Activated B cell treated with CpG ODN at 0.5 μM for 24 hours (primary cell): ENCODE results near the gene SKOR1. TPM values are rescaled to one million over a fixed set of nuclear protein-coding genes. Genes with fewer than 3 reads are reported as not detected.

ENCODE experiments used
- ATAC-seq: fragments of 200-7000 bp; cut with Tn5 transposase; one replicate; pipeline ENCODE4 v1.10.0; 2021; ENCODE audit warnings: low read depth, mild to moderate bottlenecking, moderate library complexity
- CTCF ChIA-PET: fragments of 350-600 bp; sonication (Branson Sonifier 250); formaldehyde crosslinking; loops from one replicate; lab custom pipeline; 2021; ENCODE audit warnings: antibody characterized with exemption; lab: Charles Lee
- POLR2A ChIA-PET: fragments of 350-600 bp; sonication (Branson Sonifier 250); formaldehyde crosslinking; loops from one replicate; lab custom pipeline; 2021; ENCODE audit warnings: antibody characterized with exemption; lab: Charles Lee
- DNase-seq: peaks from one replicate; pipeline ENCODE4 v3.0.0; 2022
- H3K27ac Mint-ChIP-seq: one replicate; pipeline ENCODE4 v1.8.0; 2020; ENCODE audit warnings: mixed read lengths
- H3K27me3 Mint-ChIP-seq: one replicate; pipeline ENCODE4 v1.8.0; 2021; ENCODE audit warnings: mixed read lengths
- H3K36me3 Mint-ChIP-seq: one replicate; pipeline ENCODE4 v1.8.0; 2021; ENCODE audit warnings: low read depth, mixed read lengths
- H3K4me1 Mint-ChIP-seq: one replicate; pipeline ENCODE4 v1.8.0; 2021; ENCODE audit warnings: mixed read lengths
- H3K4me3 Mint-ChIP-seq: one replicate; pipeline ENCODE4 v1.8.0; 2020; ENCODE audit warnings: mild to moderate bottlenecking, mixed read lengths
- H3K9me3 Mint-ChIP-seq: one replicate; pipeline ENCODE4 v1.8.0; 2020; ENCODE audit warnings: mixed read lengths
- CTCF ChIP-seq: fragments of 200-600 bp; IDR thresholded peaks from one replicate; pipeline ENCODE4 v1.8.0; 2022; ENCODE audit warnings: antibody characterized with exemption, mild to moderate bottlenecking
- intact Hi-C: fragments of 100-400 bp; cut with micrococcal nuclease; formaldehyde crosslinking; loops from one replicate; pipeline ENCODE4 v1.15.1; 2024
- total RNA-seq: library from RNA; stranded (reverse); gene quantifications from 2 replicates; pipeline ENCODE4 v1.2.3, GENCODE V29; 2022

The SKOR1 gene
- total RNA-seq, 1 donor from 2014 or later, result 0.53 TPM

- intact Hi-C loops, result no loop called here
Observed at GRCh38 chr15:67809441-67809840, 15.9 kb upstream of the SKOR1 start.

GRCh38 chr15:67809866-67810265, 15.4 kb upstream of the SKOR1 start:
- H3K9me3 Mint-ChIP-seq, result no peaks in the 10 kb centered on the region
- ATAC-seq (no peak), DNase-seq (no peak)
- H3K36me3 Mint-ChIP-seq, result peaks cover 21% of the 10 kb centered on the region
- intact Hi-C loops, result no loop called here
- TF ChIP-seq CTCF, result no peak
- POLR2A ChIA-PET, result interaction anchor here (0.5 to 0.7 kb wide), 4 partner anchors 24 to 1647 kb away, joined by 3 to 6 read pairs (median 4); partner anchors contain the start of gene RNU6-1
- no peaks in the 10 kb centered on the region for H3K27me3 Mint-ChIP-seq
- H3K27ac Mint-ChIP-seq, result no peak overlapping the region
- CTCF ChIA-PET, result no interaction called here
- H3K4me3 Mint-ChIP-seq, result no peak overlapping the region
- peaks cover 2% of the 10 kb centered on the region for H3K4me1 Mint-ChIP-seq

More at GRCh38 chr15:67809441-67809840, 15.9 kb upstream of the SKOR1 start:
- TF ChIP-seq CTCF, result no peak
- no peak overlapping the region for H3K4me3 Mint-ChIP-seq
- POLR2A ChIA-PET, result interaction anchor here (0.5 to 0.7 kb wide), 2 partner anchors 24 to 59 kb away, joined by 4 to 6 read pairs; no protein-coding TSS in a partner anchor
- H3K9me3 Mint-ChIP-seq, result no peaks in the 10 kb centered on the region
- H3K27ac Mint-ChIP-seq, result no peak overlapping the region
- DNase-seq, result no peak
- CTCF ChIA-PET, result no interaction called here
- H3K4me1 Mint-ChIP-seq, result peaks cover 2% of the 10 kb centered on the region
- peaks cover 21% of the 10 kb centered on the region for H3K36me3 Mint-ChIP-seq
- ATAC-seq, result no peak
- no peaks in the 10 kb centered on the region for H3K27me3 Mint-ChIP-seq

- ChIA-PET CTCF (no interaction called here), POLR2A (no interaction called here)
- DNase-seq, result no peak
- Mint-ChIP-seq H3K9me3 (peaks cover 9% of the 10 kb centered on the region), H3K4me1 (peaks cover 2% of the 10 kb centered on the region), H3K27me3 (peaks cover 14% of the 10 kb centered on the region), H3K4me3 (no peak overlapping the region), H3K36me3 (peaks cover 20% of the 10 kb centered on the region), H3K27ac (no peak overlapping the region)
- TF ChIP-seq CTCF, result no peak
- intact Hi-C loops, result no loop called here
- ATAC-seq, result no peak
Observed at GRCh38 chr15:67812241-67812644, 13.1 kb upstream of the SKOR1 start.

GRCh38 chr15:67813104-67813634, 12.1 kb upstream of the SKOR1 start:
- H3K4me1 Mint-ChIP-seq, result peaks cover 2% of the 10 kb centered on the region
- ATAC-seq (no peak), DNase-seq (no peak)
- intact Hi-C loops, result no loop called here
- H3K36me3 Mint-ChIP-seq, result peaks cover 14% of the 10 kb centered on the region
- no peak for TF ChIP-seq CTCF
- no peak overlapping the region for H3K27ac Mint-ChIP-seq
- ChIA-PET POLR2A (no interaction called here), CTCF (no interaction called here)
- peaks cover 9% of the 10 kb centered on the region for H3K9me3 Mint-ChIP-seq
- peaks cover 20% of the 10 kb centered on the region for H3K27me3 Mint-ChIP-seq
- H3K4me3 Mint-ChIP-seq, result no peak overlapping the region

GRCh38 chr15:67815036-67815592, 10.2 kb upstream of the SKOR1 start:
- TF ChIP-seq CTCF, result no peak
- peaks cover 2% of the 10 kb centered on the region for H3K4me1 Mint-ChIP-seq
- CTCF ChIA-PET, result no interaction called here

More at GRCh38 chr15:67815036-67815592, 10.2 kb upstream of the SKOR1 start:
- peaks cover 33% of the 10 kb centered on the region for H3K27me3 Mint-ChIP-seq
- intact Hi-C loops, result no loop called here
- ATAC-seq (no peak), DNase-seq (no peak)
- no peak overlapping the region for H3K4me3 Mint-ChIP-seq
- H3K36me3 Mint-ChIP-seq, result peaks cover 3% of the 10 kb centered on the region
- POLR2A ChIA-PET, result no interaction called here
- no peak overlapping the region for H3K27ac Mint-ChIP-seq
- peaks cover 9% of the 10 kb centered on the region for H3K9me3 Mint-ChIP-seq
